Muscle layer of colon (tissue), 2 donors: ENCODE results near the gene SP100.

Experiments used
- H3K27ac ChIP-seq: one replicate; pipeline ENCODE4 v1.7.0; 2013; ENCODE audit warnings: low read depth, mild to moderate bottlenecking, low read length, moderate library complexity
- H3K27me3 ChIP-seq, 2 donors: one replicate each; pipeline ENCODE4 v1.7.0; 2013; ENCODE audit warnings: low read length in 2 of 2, mild to moderate bottlenecking in 2 of 2; ENCODE audit not compliant: insufficient read depth in 2 of 2, control insufficient read depth in 1 of 2
- H3K36me3 ChIP-seq: one replicate; pipeline ENCODE4 v1.7.0; 2013; ENCODE audit warnings: mild to moderate bottlenecking, low read length; ENCODE audit not compliant: insufficient read depth
- H3K4me1 ChIP-seq: one replicate; pipeline ENCODE4 v1.7.0; 2013; ENCODE audit warnings: mild to moderate bottlenecking, low read length; ENCODE audit not compliant: insufficient read depth
- H3K4me3 ChIP-seq, 2 donors: one replicate each; pipeline ENCODE4 v1.7.0; 2013; ENCODE audit warnings: low read length in 2 of 2, low read depth in 1 of 2, mild to moderate bottlenecking in 1 of 2, moderate library complexity in 1 of 2
- H3K9ac ChIP-seq: one replicate; pipeline ENCODE4 v1.7.0; 2013; ENCODE audit warnings: low read length
- H3K9me3 ChIP-seq: one replicate; pipeline ENCODE4 v1.7.0; 2013; ENCODE audit warnings: mild to moderate bottlenecking, low read length
- donor health status: abdominal sarcoma.
- donor health status: Adenocarcinoma of cecum.

The SP100 gene

GRCh38 chr2:230590333-230590732 is 174.3 kb downstream of the SP100 start:
- Histone ChIP-seq H3K27me3 (no peaks in the 10 kb centered on the region), H3K9me3 (no peaks in the 10 kb centered on the region), H3K4me3 (no peak overlapping the region), H3K9ac (no peak overlapping the region), H3K36me3 (no peaks in the 10 kb centered on the region), H3K27ac (no peak overlapping the region), H3K4me1 (no peaks in the 10 kb centered on the region)

- Histone ChIP-seq H3K9me3 (no peaks in the 10 kb centered on the region), H3K27me3 (no peaks in the 10 kb centered on the region), H3K27ac (no peak overlapping the region), H3K4me1 (no peaks in the 10 kb centered on the region), H3K36me3 (no peaks in the 10 kb centered on the region), H3K9ac (no peak overlapping the region), H3K4me3 (no peak overlapping the region)
Observed at GRCh38 chr2:230591850-230592249, 175.8 kb downstream of the SP100 start.

GRCh38 chr2:230592775-230593174 is 176.8 kb downstream of the SP100 start:
- H3K36me3 ChIP-seq = no peaks in the 10 kb centered on the region
- no peaks in the 10 kb centered on the region for H3K27me3 ChIP-seq
- H3K27ac ChIP-seq = no peak overlapping the region
- H3K9ac ChIP-seq = no peak overlapping the region
- H3K9me3 ChIP-seq = no peaks in the 10 kb centered on the region
- no peak overlapping the region for H3K4me3 ChIP-seq
- H3K4me1 ChIP-seq = no peaks in the 10 kb centered on the region
